OCI-LY7 (cell line): ENCODE data around the gene PRKAG2. TPM values are rescaled to one million over a fixed set of nuclear protein-coding genes. Genes with fewer than 3 reads are reported as not detected.

Experiments
- BruUV-seq: library from RNA; stranded (reverse); fragments of 400-500 nt; replicated peaks from 2 replicates; lab custom pipeline; 2021; lab: Mats Ljungman, UMichigan
- CTCF ChIA-PET: fragments of 300-600 bp; sonication (Branson Sonifier 250); formaldehyde crosslinking; loops from one replicate; lab custom pipeline; 2022; ENCODE audit warnings: antibody characterized with exemption; ENCODE audit not compliant: unreplicated experiment; lab: Charles Lee
- POLR2A ChIA-PET: fragments of 300-600 bp; sonication (Branson Sonifier 250); formaldehyde crosslinking; loops from one replicate; lab custom pipeline; 2022; ENCODE audit warnings: antibody characterized with exemption; lab: Charles Lee
- DNase-seq: peaks from one replicate; pipeline ENCODE4 v3.0.0-alpha.2; 2015; ENCODE audit warnings: low spot score
- H2AFZ ChIP-seq: fragments of 200-600 bp; sonication (generic), shearing (Covaris generic); 2 replicates; pipeline ENCODE4 v1.6.1; 2014; ENCODE audit warnings: mild to moderate bottlenecking, antibody characterized with exemption, low read length, moderate library complexity
- H3K27ac ChIP-seq: fragments of 200-600 bp; sonication (generic); 2 replicates; pipeline ENCODE4 v1.5.1; 2014; ENCODE audit warnings: mixed run types, low read depth, mild to moderate bottlenecking, moderate library complexity, low read length, inconsistent platforms; ENCODE audit not compliant: poor library complexity, severe bottlenecking
- H3K36me3 ChIP-seq: fragments of 200-600 bp; sonication (generic); 2 replicates; pipeline ENCODE4 v1.6.1; 2014; ENCODE audit warnings: mild to moderate bottlenecking, antibody characterized with exemption, low read length, moderate library complexity, mixed read lengths; ENCODE audit not compliant: insufficient read depth
- H3K4me1 ChIP-seq: fragments of 200-600 bp; sonication (generic); 2 replicates; pipeline ENCODE4 v1.5.1; 2014; ENCODE audit warnings: mild to moderate bottlenecking, low read length; ENCODE audit not compliant: insufficient read depth, poor library complexity, severe bottlenecking
- H3K4me2 ChIP-seq: fragments of 200-600 bp; sonication (generic); 2 replicates; pipeline ENCODE4 v1.6.1; 2014; ENCODE audit warnings: mild to moderate bottlenecking, low read length
- H3K4me3 ChIP-seq: fragments of 200-600 bp; sonication (generic); 2 replicates; pipeline ENCODE4 v1.5.1; 2014; ENCODE audit warnings: mild to moderate bottlenecking, low read depth, low read length; ENCODE audit not compliant: poor library complexity, severe bottlenecking
- H3K79me2 ChIP-seq: fragments of 200-600 bp; sonication (generic); 2 replicates; pipeline ENCODE4 v1.6.1; 2016; ENCODE audit warnings: low read depth, mild to moderate bottlenecking, low read length, moderate library complexity, mixed read lengths; ENCODE audit not compliant: insufficient read depth
- H3K9me2 ChIP-seq: fragments of 200-600 bp; sonication (generic); 2 replicates; pipeline ENCODE4 v1.6.1; 2016; ENCODE audit warnings: mild to moderate bottlenecking, low read length, mixed read lengths; ENCODE audit not compliant: insufficient read depth
- H3K9me3 ChIP-seq: fragments of 200-600 bp; sonication (generic); 2 replicates; pipeline ENCODE4 v1.6.1; 2014; ENCODE audit warnings: mild to moderate bottlenecking, mixed run types, low read length, mixed read lengths
- H4K20me1 ChIP-seq: fragments of 200-600 bp; sonication (generic); 2 replicates; pipeline ENCODE4 v1.6.1; 2014; ENCODE audit warnings: mild to moderate bottlenecking, antibody characterized with exemption, low read length, moderate library complexity, mixed read lengths; ENCODE audit not compliant: insufficient read depth
- EZH2phosphoT487 ChIP-seq: fragments of 200-600 bp; sonication (generic); IDR thresholded peaks from 2 replicates; pipeline ENCODE4 v1.6.1; 2018; ENCODE audit warnings: low read depth, borderline replicate concordance, mild to moderate bottlenecking, mixed run types, antibody characterized with exemption, low read length, moderate library complexity, mixed read lengths
- intact Hi-C: fragments of 100-400 bp; cut with micrococcal nuclease; formaldehyde crosslinking; loops from one replicate; pipeline ENCODE4 v1.10.0; 2022; ENCODE audit not compliant: unreplicated experiment
- total RNA-seq, 2 experiments: library from RNA; depleted of rRNA in 1 of 2; stranded (reverse); fragments of >200 nt in 1 of 2; shearing (Covaris generic) in 1 of 2; gene quantifications; 2 replicates each; pipeline ENCODE4 v1.2.3, GENCODE V29; 2014 to 2022
- TF ChIP-seq, protein P1 (sequence below): fragments of 200-600 bp; sonication (generic); conservative IDR thresholded peaks from 2 replicates; pipeline ENCODE4 v1.5.1; 2014; ENCODE audit warnings: mild to moderate bottlenecking, antibody characterized with exemption, low read length, moderate library complexity, mixed read lengths

PRKAG2 gene
- total RNA-seq, 2 experiments from 2014 or later = 1.2 to 5.1 TPM

GRCh38 chr7:151673216-151673615 is 203.7 kb downstream of the PRKAG2 start:
- ChIA-PET POLR2A (no interaction called here), CTCF (no interaction called here)
- intact Hi-C loops = no loop called here
- Histone ChIP-seq H3K4me3 (no peak overlapping the region), H3K4me1 (no peaks in the 10 kb centered on the region), H3K27ac (no peak overlapping the region), H3K9me2 (no peaks in the 10 kb centered on the region), H3K4me2 (no peak overlapping the region), H2AFZ (no peak overlapping the region), H3K36me3 (no peaks in the 10 kb centered on the region), H3K9me3 (no peaks in the 10 kb centered on the region), H4K20me1 (no peaks in the 10 kb centered on the region), H3K79me2 (no peaks in the 10 kb centered on the region)
- TF ChIP-seq, protein P1, sequence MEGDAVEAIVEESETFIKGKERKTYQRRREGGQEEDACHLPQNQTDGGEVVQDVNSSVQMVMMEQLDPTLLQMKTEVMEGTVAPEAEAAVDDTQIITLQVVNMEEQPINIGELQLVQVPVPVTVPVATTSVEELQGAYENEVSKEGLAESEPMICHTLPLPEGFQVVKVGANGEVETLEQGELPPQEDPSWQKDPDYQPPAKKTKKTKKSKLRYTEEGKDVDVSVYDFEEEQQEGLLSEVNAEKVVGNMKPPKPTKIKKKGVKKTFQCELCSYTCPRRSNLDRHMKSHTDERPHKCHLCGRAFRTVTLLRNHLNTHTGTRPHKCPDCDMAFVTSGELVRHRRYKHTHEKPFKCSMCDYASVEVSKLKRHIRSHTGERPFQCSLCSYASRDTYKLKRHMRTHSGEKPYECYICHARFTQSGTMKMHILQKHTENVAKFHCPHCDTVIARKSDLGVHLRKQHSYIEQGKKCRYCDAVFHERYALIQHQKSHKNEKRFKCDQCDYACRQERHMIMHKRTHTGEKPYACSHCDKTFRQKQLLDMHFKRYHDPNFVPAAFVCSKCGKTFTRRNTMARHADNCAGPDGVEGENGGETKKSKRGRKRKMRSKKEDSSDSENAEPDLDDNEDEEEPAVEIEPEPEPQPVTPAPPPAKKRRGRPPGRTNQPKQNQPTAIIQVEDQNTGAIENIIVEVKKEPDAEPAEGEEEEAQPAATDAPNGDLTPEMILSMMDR = no peak
- TF ChIP-seq EZH2phosphoT487 = no peak
- no peak for DNase-seq
- no TSS peak for BruUV-seq

DNA sequence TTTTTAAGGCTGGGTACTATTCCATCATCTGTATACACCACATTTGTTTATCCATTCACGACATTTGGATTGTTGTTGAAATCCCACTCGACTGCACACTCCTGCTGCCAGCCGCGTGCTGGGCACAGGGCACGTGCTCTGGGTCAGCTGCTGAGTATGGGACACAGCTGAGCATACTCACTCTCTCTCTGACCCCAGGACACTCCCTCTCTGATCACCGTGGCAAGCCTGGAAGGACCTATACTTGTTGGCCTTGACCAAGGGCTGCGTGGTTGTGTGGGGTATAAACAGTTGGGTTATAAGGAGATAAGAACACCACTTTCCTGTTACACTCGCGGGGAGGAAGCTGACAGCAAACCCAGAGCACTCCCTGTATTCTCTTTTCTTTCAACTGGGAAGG is 204.2 kb downstream of the PRKAG2 start:
- Histone ChIP-seq H3K4me3 (no peak overlapping the region), H3K4me1 (no peaks in the 10 kb centered on the region), H3K4me2 (no peak overlapping the region), H3K9me3 (no peaks in the 10 kb centered on the region), H3K36me3 (no peaks in the 10 kb centered on the region), H3K27ac (no peak overlapping the region), H2AFZ (no peak overlapping the region), H4K20me1 (no peaks in the 10 kb centered on the region), H3K79me2 (no peaks in the 10 kb centered on the region), H3K9me2 (no peaks in the 10 kb centered on the region)
- CTCF ChIA-PET = no interaction called here
- DNase-seq = no peak
- intact Hi-C loops = no loop called here
- no TSS peak for BruUV-seq
- POLR2A ChIA-PET = no interaction called here
- TF ChIP-seq EZH2phosphoT487 = no peak
- TF ChIP-seq, protein P1 = no peak

DNA sequence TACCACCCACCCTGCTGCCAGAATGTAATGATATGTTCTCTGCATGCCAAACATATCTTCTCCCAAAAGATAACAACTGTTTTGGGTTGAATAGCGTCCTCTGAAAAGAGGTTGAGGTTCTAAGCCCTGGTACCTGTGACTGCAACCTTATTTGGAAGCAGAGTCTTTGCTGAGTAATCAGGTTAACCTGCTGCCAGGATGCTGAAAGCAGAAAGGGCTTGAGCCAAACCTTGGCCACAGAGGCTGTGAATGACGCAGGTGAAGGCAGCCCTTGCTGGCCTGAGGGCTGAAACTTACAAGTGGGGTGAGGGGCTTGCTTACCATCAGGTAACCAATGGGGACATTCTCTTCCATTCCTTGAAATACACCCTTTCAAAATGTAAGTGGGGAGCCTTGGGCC is 205.4 kb downstream of the PRKAG2 start:
- intact Hi-C loops = no loop called here
- Histone ChIP-seq H3K36me3 (no peaks in the 10 kb centered on the region), H3K4me1 (no peaks in the 10 kb centered on the region), H3K79me2 (no peaks in the 10 kb centered on the region), H3K27ac (no peak overlapping the region), H2AFZ (no peak overlapping the region), H3K9me2 (no peaks in the 10 kb centered on the region), H3K4me3 (no peak overlapping the region), H4K20me1 (no peaks in the 10 kb centered on the region), H3K4me2 (no peak overlapping the region), H3K9me3 (no peaks in the 10 kb centered on the region)
- CTCF ChIA-PET = no interaction called here
- no TSS peak for BruUV-seq
- DNase-seq = no peak
- TF ChIP-seq, protein P1 = no peak
- TF ChIP-seq EZH2phosphoT487 = no peak
- POLR2A ChIA-PET = interaction anchor here (0.7 kb wide), 1 partner anchor 165 kb away, joined by 4 read pairs; no protein-coding TSS in a partner anchor
